Raji (cell line): ENCODE data around the gene MMRN1.

Experiments
- POLR2A ChIP-seq: IDR thresholded peaks from 2 replicates; pipeline ENCODE4 v1.6.1; 2011; ENCODE audit warnings: low read depth, low read length, control low read depth; ENCODE audit not compliant: insufficient read depth

Gene MMRN1

GRCh38 chr4:89894649-89895550, at the start of gene MMRN1:
Gene MMRN1 (plus strand): TSS chr4:89894854. CDS start chr4:89894972, 118 bp downstream.
- TF ChIP-seq POLR2A, result no peak

GRCh38 chr4:89847571-89848325, 46.9 kb upstream of the MMRN1 start:
- no peak for TF ChIP-seq POLR2A

DNA sequence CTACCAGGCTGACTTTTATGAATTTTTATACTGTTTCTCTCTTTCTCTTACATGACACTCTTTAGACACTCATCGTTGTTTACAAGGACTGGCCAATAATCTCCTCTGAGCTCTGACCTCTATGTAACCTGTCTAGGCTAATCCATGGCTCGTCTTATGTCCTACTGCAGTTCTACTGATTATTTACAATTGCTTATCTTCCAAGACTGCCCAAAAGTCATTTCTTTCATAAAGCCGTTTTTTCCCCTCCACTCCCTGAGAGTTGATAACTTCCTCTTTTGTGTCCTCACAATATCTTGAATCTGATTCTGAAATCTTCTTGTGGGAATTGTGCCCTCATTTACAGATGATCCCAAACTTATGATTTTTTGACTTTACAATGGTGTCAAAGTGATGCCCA, 39.4 kb upstream of the MMRN1 start:
- no peak for TF ChIP-seq POLR2A

DNA sequence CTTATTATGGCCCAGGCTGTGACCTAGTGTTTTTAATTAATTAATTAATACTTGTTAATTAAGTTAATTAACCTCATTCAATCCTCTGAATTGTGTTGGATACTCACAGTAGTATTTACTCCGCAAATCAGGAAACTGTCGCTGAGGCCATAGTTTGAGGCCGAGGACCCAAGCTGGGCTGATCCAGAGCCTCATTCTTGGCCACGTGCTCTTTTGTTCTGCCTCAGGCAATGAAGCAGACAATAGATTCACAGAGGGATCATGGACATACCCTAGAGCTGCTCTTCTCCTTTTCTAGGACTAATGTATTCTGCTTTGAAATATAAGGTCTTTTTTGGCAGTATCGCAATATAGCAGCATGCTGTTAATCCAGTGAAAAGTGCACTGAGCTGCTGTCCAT, 33.7 kb upstream of the MMRN1 start:
- TF ChIP-seq POLR2A, result no peak

DNA sequence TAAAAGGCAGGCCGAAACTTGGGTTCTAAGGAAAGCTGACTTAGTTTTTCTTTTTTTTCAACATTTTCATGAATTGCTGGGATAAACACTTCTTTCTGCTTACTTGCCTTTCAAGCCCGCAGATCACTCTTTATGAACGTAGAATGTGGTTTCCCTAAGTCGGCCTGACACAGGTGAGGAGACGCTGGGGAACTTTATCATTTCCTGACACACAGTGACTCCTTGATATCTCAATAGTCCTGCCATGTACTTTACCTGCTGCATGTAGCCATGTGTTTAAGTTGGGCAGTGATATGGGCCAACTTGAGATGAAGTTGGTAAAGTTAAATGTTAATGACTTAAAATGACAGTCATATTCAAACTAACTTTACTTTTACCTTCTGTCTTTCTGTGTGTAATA, 31.1 kb upstream of the MMRN1 start:
- TF ChIP-seq POLR2A, result no peak

DNA sequence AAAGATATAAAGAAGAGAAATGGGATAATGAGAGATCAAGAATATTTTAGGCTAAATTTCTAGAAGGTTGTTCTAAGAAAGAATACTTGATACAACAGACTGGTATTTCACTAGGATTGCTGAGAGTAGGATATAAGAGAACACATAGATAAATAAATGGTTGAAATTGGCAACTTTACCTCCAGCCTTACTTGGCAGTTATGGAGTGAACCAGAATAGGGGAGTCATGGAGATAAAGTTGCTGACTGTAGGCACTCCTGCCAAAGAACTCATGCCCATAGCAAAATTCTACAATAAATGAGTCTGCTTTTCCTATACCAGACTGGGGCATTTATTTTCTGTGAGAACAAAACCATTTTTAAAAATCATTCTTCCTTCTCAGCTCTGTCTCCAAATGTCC, 26.4 kb upstream of the MMRN1 start:
- TF ChIP-seq POLR2A, result no peak

GRCh38 chr4:89868999-89869589, 25.6 kb upstream of the MMRN1 start:
- no peak for TF ChIP-seq POLR2A

DNA sequence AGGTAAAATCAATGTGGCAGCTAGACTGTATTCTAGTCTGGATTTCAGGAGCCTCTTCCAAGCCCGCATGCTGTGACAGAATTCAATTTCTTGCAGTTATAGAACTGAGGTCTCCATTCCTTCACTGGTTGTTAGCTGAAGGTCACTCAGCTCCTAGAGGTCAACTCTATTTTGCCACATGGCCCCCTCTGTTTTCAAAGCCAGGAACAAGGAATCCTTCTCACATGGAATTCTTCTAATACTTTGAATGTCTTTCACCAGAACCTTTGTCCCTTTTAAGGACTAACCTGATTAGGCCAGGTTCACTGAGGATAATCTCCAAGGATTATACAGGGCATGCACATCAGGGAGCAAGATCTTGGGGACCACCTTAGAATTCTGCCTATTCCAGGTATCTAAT, 23.4 kb upstream of the MMRN1 start:
- no peak for TF ChIP-seq POLR2A

DNA sequence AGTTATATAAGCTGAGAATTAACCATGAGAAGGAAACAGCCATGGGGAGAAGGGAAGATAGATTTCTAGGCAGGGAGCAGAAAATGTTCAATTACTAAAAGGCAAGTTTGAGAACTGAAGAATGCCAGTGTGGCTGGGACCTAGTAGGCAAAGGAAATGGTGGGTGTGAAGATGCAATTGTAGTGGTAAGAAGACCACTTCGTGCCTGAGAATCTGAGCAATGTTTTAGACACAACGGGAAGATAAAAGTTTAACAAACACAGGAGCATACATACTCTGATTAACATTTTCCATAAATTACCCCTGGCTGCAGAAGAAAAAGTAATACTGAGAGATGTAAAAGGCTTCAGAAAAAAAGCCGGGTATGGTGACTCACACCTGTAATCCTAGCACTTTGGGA, 18.1 kb upstream of the MMRN1 start:
- TF ChIP-seq POLR2A, result no peak

DNA sequence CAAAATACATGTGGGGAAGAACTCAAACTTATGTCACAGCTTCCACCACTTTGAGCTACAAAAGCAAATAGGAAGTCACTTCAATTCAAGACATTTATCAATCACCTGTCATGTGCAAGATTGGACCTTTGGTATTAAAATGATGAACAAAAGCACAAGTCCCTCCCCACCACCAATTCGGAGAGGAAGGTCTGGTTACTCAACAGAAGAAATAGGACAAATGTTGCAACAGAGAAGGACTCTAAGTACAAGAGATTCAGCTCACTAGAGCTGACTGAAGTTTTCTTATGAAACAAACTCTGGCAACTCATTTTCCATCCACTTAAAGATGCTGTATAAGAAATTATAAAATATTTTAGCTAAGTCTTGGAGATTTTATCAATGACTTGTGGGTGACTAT, 16.0 kb upstream of the MMRN1 start:
- no peak for TF ChIP-seq POLR2A

GRCh38 chr4:89879215-89879614, 15.4 kb upstream of the MMRN1 start:
- TF ChIP-seq POLR2A, result no peak

DNA sequence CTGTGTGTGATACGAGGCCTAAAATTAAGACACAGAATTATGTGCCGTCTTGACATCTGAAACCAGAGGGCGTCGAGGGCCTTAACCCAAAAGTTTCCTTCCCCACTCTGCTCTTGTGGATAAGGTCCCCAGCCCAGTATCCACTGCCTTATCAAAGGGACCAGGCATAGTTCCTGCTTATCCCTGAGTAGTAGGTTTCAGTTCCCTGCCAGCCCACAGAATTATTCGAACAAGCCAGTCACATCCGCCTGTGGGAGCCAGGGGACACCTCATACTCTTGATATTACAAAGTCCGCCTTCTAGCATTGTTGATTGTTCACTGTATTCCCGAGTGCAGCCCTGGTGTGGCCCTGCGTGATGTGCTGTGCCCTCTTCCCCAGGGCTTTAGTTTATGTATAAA, 5.4 kb upstream of the MMRN1 start:
- no peak for TF ChIP-seq POLR2A

GRCh38 chr4:89897867-89898266, 3.2 kb downstream of the MMRN1 start:
- no peak for TF ChIP-seq POLR2A

GRCh38 chr4:89898304-89898716, 3.7 kb downstream of the MMRN1 start:
- TF ChIP-seq POLR2A, result no peak

DNA sequence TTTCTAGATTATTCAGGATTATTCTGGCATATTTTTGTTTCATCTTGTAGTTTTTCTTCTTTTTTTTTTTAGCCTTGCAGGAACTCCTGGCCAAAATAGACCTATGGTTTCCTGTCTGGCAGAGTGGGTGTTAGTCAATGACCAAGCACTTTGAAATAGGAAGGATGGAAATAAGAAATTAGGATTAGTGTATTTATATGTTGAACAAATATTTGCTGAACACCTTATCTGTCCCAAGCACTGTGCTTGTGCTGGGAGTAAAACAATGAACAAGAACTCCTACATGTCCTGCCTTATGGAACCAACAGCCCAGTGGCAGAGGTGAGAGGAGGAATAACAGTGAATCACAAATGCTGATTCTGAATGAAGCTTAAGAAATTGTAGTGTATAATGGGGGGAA, 4.5 kb downstream of the MMRN1 start:
- TF ChIP-seq POLR2A, result no peak

DNA sequence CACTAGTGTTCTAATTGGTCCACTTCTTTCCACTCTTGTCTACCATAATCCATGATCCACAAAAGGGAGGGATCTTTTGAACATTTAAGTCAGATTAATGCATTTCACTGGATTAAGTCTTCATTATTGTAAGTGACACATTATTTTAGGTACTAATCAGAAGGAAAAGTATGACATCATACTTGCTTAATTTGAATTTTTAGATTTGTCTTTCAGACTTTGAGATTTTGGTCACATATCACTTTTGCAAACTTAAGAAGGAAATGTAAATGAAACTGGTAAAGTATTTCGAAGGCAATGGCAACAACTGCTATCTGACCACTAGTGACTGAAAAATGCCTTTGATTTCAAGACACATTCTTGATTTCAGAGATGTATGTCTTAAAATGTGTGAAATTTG, 5.2 kb downstream of the MMRN1 start:
- TF ChIP-seq POLR2A, result no peak
